NCI-H1436 (cell line): ENCODE results near the gene PP2D1.
"Not testable (repeated sequence)": the region's sequence is repeated elsewhere in the genome, so short reads cannot be mapped to it uniquely, and the experiment has no call there.

Experiments
- DNase-seq: peaks from one replicate; lab custom pipeline; 2025; lab: John Stamatoyannopoulos, UW

Gene PP2D1

GRCh38 chr3:19970327-19970726 lies 41.7 kb downstream of the PP2D1 start:
- DNase-seq: no peak

- no peak for DNase-seq
Observed at GRCh38 chr3:19967812-19968211, 44.3 kb downstream of the PP2D1 start.

GRCh38 chr3:19967208-19967607 lies 44.9 kb downstream of the PP2D1 start:
- DNase-seq: no peak

GRCh38 chr3:19961960-19962359 lies 50.1 kb downstream of the PP2D1 start:
- no peak for DNase-seq

DNA sequence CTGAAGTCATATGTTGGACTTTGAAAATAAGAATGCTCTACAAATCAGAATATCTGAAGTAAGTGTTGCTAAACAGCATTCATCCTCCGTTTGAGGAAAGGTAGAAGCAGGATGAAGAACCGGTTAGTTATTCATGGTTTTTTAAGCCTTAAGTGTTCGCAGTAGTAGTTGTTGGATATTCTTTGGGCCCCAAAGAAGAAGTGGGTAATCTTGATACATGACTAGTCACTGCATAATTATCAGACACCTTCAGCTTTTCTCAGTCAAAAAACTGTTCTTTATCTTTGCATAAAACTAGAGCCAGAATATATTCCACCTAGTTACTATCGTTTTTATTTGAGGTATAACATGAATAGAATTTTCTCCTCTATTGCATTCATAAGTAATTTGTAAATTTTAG lies 51.4 kb downstream of the PP2D1 start:
- DNase-seq: no peak

DNA sequence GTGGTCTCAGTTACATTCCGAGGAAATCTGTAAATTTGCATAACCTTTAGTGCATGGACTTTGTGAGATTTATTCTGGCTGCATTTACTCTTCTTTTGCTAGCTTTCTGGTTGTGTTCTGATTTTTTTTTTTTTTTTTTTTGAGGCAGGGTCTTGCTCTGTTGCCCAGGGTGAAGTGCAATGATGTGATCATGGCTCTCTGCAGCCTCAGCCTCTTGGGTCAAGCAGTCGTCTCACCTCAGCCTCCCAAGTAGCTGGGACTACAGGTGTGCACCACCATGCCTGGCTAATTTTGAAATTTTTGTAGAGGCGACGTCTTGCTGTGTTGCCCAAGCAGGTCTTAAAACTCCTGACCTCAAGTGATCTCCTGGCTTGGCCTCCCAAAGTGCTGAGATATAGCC lies 52.6 kb downstream of the PP2D1 start:
- DNase-seq: no peak

DNA sequence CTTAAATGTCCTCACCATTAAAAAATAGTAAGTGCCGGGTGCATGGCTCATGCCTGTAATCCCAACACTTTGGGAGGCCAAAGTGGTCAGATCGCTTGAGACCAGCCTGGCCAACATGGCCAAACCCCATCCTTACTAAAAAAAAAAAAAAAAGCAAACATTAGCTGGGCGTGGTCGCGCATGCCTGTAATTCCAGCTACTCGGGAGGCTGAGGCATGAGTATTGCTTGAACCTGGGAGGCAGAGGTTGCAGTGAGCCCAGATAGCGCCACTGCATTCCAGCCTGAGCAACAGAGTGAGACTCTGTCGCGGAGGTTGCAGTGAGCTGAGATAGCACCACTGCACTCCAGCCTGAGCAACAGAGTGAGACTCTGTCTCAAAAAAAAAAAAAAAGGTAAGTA lies 54.7 kb downstream of the PP2D1 start:
- not testable (repeated sequence) for DNase-seq

- no peak for DNase-seq
Observed at GRCh38 chr3:19954676-19955075, 57.4 kb downstream of the PP2D1 start.

DNA sequence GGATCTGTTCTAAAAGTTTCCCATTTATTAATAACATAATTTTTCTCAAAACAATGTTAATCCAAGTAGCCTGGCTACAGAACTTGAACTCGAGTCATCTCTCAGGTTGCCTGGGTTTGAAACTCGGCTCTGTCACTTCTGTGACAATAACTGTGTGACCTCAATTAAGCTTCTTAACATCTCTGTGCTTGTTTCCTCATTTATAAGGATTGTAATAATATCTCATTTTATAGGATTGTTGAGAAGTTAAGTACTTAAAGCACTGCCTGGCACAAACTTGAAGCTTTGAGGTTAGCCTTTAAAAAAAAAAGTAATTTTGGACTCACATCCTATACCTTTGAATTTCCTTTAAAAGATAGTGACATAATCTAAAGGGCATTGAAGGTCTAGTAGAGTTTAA lies 61.7 kb downstream of the PP2D1 start:
- no peak for DNase-seq

DNA sequence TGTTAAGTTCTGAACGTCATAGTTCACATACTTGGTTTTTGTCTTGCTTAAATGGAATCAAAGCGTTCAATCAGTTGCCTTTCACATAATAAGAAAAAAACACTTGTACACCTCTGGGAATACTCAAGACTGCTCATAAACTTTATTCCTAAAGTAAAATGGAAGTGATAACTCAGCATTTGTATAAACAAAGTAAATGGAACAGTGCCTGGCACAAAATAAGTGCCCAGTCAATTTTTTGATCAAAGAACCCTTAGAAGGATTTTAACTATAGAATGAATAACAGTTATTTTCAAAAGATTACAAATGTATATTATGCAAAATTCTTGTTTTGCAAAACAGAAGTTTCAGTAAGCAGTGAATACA lies 63.9 kb downstream of the PP2D1 start:
- DNase-seq: no peak

- DNase-seq: peak; percentile 4
Observed at GRCh38 chr3:19947549-19948225, 64.4 kb downstream of the PP2D1 start.

GRCh38 chr3:19946832-19947548 lies 65.1 kb downstream of the PP2D1 start, which contains the start of gene RAB5A:
Gene RAB5A (plus strand): TSS chr3:19947097. CDS start chr3:19950899, 3,802 bp downstream.
- DNase-seq: peak; percentile 90

DNA sequence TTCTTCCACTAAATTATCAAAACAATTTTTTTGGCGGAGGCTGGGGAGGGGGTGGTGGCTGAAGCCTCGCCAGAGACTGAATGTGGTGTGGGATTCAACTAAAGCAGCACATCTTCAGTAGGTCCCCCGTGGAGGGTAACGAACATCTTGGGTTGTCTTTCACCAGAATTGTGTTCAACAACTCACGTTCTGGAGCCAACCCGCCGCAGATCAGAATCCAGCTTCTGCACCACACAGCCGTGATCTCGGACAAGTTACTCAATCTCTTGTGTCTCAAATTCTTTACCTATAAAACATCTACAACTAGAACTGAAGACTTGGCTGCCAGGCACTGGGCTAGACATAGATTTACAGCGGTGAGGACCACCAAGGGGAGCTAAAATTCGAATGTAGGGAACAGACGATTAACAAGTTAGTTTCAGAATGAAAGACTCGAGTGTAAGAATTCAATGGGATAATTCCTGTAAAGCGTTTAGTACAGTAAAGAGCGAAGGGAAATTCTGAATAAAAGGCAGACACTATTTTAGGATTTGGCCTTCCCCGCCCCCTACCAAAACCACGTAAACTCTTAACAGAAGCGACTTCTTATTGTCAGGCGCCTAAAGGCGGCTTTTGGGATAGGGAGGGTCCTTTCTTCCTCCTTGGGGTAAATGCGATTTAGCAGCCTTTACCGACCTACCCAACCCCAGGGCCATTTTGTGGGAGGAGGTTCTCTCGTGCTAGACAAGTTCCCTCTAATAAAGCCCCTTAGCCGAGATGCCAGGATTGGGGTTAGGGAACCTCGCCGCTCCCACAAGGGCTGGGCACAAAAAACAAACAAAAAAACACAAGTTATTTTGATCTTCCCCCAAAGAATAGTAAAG lies 65.9 kb downstream of the PP2D1 start:
- no peak for DNase-seq

GRCh38 chr3:19945534-19945933 lies 66.5 kb downstream of the PP2D1 start:
- DNase-seq: no peak

GRCh38 chr3:19940643-19941042 lies 71.4 kb downstream of the PP2D1 start:
- DNase-seq: no peak

- no peak for DNase-seq
Observed at GRCh38 chr3:19938295-19938627, 73.8 kb downstream of the PP2D1 start.

DNA sequence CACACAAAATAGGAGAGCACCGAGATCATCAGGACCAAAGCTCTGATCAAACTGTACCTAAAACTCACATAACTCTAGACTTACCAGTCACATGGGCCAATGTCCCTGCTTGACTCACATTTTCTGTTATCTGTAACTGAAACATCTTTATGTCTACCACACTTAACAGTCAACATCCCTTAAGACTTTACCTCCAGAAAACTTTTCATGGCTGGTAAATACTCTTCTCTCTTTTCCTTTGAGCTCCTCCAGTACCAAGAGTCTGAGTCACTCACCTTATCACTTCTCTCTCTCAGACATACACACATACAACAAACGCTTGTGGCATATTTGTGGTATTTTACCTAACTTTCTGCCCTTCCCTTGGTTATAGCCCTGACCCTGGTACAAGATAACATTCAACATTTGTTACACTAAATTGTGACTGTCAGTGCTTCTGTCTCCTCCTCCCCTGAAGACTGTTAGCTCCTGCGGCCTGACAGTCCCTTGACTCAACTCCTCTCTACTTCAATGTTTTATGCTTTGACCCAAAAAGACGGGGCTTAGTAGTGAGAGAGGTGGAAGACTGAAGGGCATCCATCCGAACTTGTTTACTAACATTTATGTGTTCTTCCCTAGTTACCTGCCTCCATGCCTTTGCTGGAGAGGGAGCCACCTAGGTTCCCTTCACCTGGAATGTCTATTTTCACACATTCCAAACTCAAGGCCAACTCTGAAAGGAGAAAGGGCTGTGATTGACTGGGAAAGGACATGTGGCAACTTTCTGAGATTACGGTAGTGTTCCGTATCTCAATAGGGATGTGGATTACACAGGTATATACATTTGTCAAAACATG lies 74.4 kb downstream of the PP2D1 start:
- DNase-seq: no peak
